Karpas-422 (cell line): ENCODE data around the gene SLC38A1. TPM values are rescaled to one million over a fixed set of nuclear protein-coding genes. Genes with fewer than 3 reads are reported as not detected.

Experiments
- DNase-seq: peaks from one replicate; pipeline ENCODE4 v3.0.0-alpha.2; 2015
- H2AFZ ChIP-seq: fragments of 200-600 bp; sonication (generic); 2 replicates; pipeline ENCODE4 v1.6.1; 2014; ENCODE audit warnings: antibody characterized with exemption, low read length, mixed read lengths
- H3K27ac ChIP-seq: fragments of 200-600 bp; sonication (generic); 2 replicates; pipeline ENCODE4 v1.5.1; 2014; ENCODE audit warnings: mild to moderate bottlenecking, low read length, moderate library complexity
- H3K27me3 ChIP-seq: fragments of 200-600 bp; sonication (generic); 2 replicates; pipeline ENCODE4 v1.6.1; 2014; ENCODE audit warnings: low read length, mixed read lengths
- H3K36me3 ChIP-seq: fragments of 200-600 bp; sonication (generic); 2 replicates; pipeline ENCODE4 v1.6.1; 2014; ENCODE audit warnings: low read length, mixed read lengths; ENCODE audit not compliant: insufficient read depth
- H3K4me1 ChIP-seq: fragments of 200-600 bp; sonication (generic); 2 replicates; pipeline ENCODE4 v1.6.1; 2014; ENCODE audit warnings: mild to moderate bottlenecking, low read length, mixed read lengths
- H3K4me2 ChIP-seq: fragments of 200-600 bp; sonication (generic); 2 replicates; pipeline ENCODE4 v1.6.1; 2014; ENCODE audit warnings: low read length, low read depth, mild to moderate bottlenecking; ENCODE audit not compliant: poor library complexity, severe bottlenecking
- H3K4me3 ChIP-seq: fragments of 200-600 bp; sonication (generic); 2 replicates; pipeline ENCODE4 v1.5.1; 2014; ENCODE audit warnings: mild to moderate bottlenecking, antibody characterized with exemption, low read length, mixed read lengths
- H3K79me2 ChIP-seq: fragments of 200-600 bp; sonication (generic); 2 replicates; pipeline ENCODE4 v1.6.1; 2014; ENCODE audit warnings: mild to moderate bottlenecking, low read length, mixed read lengths
- H3K9ac ChIP-seq: fragments of 200-600 bp; sonication (generic); 2 replicates; pipeline ENCODE4 v1.6.0; 2014; ENCODE audit warnings: low read length
- H3K9me2 ChIP-seq: fragments of 200-600 bp; sonication (generic), shearing (Covaris generic); replicated peaks from 2 replicates; pipeline ENCODE4 v1.6.0; 2014; ENCODE audit warnings: mild to moderate bottlenecking, low read length, moderate library complexity; ENCODE audit not compliant: insufficient read depth
- H3K9me3 ChIP-seq: fragments of 300-700, 200-600 bp; sonication (generic); 2 replicates; pipeline ENCODE4 v1.6.1; 2014; ENCODE audit warnings: low read length, mixed read lengths
- H4K20me1 ChIP-seq: fragments of 200-600 bp; sonication (generic); 2 replicates; pipeline ENCODE4 v1.6.1; 2014; ENCODE audit warnings: mild to moderate bottlenecking, antibody characterized with exemption, low read length, low read depth; ENCODE audit not compliant: insufficient read depth
- total RNA-seq: library from RNA; depleted of rRNA; stranded (reverse); fragments of >200 nt; shearing (Covaris generic); gene quantifications from 2 replicates; pipeline ENCODE4 v1.2.3, GENCODE V29; 2014; ENCODE audit warnings: low replicate concordance; rRNA removed

The SLC38A1 gene
- 97.4 and 209 TPM in 2 replicates for total RNA-seq

DNA sequence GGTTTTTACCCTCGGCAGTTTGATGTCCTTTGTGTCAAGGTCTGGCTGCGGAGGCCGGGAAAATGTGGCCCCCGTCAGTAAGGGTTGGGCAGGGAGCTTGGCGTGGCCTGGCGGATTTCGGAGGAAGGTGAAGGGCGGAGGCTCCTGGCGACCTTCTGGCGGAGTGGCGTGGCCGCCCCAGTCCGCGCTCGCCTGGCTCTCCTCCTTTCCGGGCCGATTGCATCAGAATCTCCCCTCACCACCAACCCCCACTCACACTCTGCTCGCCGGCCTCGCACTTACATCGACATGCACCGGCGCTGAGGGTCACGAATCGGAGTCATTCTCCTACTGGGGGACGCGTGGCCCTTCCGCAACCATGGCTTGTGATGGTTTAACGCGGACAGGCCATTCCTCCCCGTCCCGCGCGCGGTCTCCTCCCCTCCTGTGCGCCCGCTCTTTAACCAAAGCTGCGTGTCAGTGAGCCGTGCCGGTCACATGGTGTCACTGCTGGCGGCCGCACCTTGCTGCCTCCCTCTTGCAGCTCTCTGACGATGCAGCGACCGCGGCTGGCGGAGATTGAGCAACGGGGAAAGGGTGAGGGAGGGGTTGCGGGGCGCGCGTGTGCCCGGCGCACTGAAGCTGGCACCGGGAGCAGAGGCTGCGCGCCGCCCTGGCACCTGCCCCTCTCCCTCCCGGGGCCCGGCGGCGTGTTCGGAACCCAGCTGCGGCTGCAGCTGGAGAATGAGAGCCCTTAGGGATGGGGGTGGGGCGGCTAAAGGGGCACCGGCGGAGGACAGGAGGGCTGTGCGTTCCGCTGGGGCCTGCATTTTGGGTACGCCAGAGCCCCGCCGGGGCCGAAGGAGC lies at the start of gene SLC38A1:
TSS of gene SLC38A1 (minus strand) at position 461 of the 846 bp plus-strand sequence. CDS start 29,243 bp downstream, outside the sequence.
- Histone ChIP-seq H3K27me3 (no peaks in the 10 kb centered on the region), H3K9me3 (no peaks in the 10 kb centered on the region), H4K20me1 (peaks cover 13% of the 10 kb centered on the region; the same call in 1 of the 2 replicates), H3K4me1 (peaks cover 44% of the 10 kb centered on the region), H3K27ac (peak within 1 kb of the TSS; percentile 81), H3K9me2 (no peaks in the 10 kb centered on the region), H3K4me2 (peak within 1 kb of the TSS; percentile 83), H3K79me2 (peaks cover 50% of the 10 kb centered on the region), H3K36me3 (peaks cover 7% of the 10 kb centered on the region; the same call in 1 of the 2 replicates), H3K9ac (peak within 1 kb of the TSS; percentile 94), H2AFZ (peak within 1 kb of the TSS; percentile 64; the same call in 1 of the 2 replicates), H3K4me3 (peak within 1 kb of the TSS; percentile 88)
- peak; percentile 90 for DNase-seq

DNA sequence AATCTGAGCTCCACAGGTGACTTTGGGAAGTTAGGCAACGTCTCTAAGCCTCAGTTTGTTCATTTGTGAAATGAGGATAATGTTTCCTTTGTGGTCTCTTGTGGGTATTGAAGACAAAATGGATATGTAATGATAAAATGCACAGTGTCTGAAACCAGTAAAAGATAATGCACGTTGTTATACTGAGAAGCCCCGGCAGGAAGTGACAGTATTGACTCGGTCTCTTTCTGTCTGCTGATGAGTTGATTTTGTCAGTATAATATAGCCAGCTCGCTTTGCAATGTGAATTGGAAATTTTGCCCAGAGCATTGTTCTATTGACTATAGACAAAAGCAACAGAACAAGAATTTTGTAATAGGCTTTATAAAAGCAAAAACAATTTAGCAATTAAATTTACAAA lies 49.2 kb upstream of the SLC38A1 start:
- H3K79me2 ChIP-seq: no peaks in the 10 kb centered on the region
- no peaks in the 10 kb centered on the region for H3K9me2 ChIP-seq
- no peaks in the 10 kb centered on the region for H3K36me3 ChIP-seq
- H3K9ac ChIP-seq: no peak overlapping the region
- H2AFZ ChIP-seq: no peak overlapping the region
- no peaks in the 10 kb centered on the region for H3K9me3 ChIP-seq
- no peaks in the 10 kb centered on the region for H4K20me1 ChIP-seq
- H3K4me1 ChIP-seq: no peaks in the 10 kb centered on the region
- no peak overlapping the region for H3K27ac ChIP-seq
- no peak overlapping the region for H3K4me2 ChIP-seq
- H3K27me3 ChIP-seq: no peaks in the 10 kb centered on the region; the same call in 1 of the 2 replicates
- DNase-seq: no peak
- no peak overlapping the region for H3K4me3 ChIP-seq

DNA sequence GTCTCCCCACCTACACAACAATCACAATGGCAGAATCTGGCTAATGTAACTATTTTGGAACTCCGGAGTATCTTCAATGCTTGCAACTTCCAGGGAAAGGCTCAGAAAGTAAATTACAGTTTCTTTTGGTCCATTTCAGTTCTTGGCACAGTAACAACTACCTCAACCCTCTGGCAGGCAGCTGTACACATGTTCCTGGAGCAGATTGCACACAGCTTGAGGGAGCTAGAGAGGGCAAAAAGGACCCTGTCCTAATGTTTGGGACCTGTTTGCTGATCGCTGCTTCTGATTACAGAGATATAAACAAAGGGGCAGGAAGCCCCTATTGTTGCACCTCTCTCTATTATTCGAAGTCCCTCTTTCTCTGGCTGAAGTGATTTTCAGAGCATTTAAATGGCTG lies 35.2 kb upstream of the SLC38A1 start:
- no peaks in the 10 kb centered on the region for H4K20me1 ChIP-seq
- H2AFZ ChIP-seq: no peak overlapping the region
- H3K27me3 ChIP-seq: no peaks in the 10 kb centered on the region
- no peaks in the 10 kb centered on the region for H3K4me1 ChIP-seq
- H3K4me3 ChIP-seq: no peak overlapping the region
- no peak overlapping the region for H3K9ac ChIP-seq
- H3K9me2 ChIP-seq: no peaks in the 10 kb centered on the region
- DNase-seq: no peak
- no peaks in the 10 kb centered on the region for H3K9me3 ChIP-seq
- H3K79me2 ChIP-seq: no peaks in the 10 kb centered on the region
- H3K4me2 ChIP-seq: no peak overlapping the region
- no peak overlapping the region for H3K27ac ChIP-seq
- no peaks in the 10 kb centered on the region for H3K36me3 ChIP-seq

GRCh38 chr12:46303039-46303666 lies 34.3 kb upstream of the SLC38A1 start:
- Histone ChIP-seq H3K9me3 (no peaks in the 10 kb centered on the region), H3K27me3 (no peaks in the 10 kb centered on the region), H3K36me3 (no peaks in the 10 kb centered on the region), H3K4me3 (no peak overlapping the region), H3K79me2 (no peaks in the 10 kb centered on the region), H3K4me1 (no peaks in the 10 kb centered on the region), H4K20me1 (no peaks in the 10 kb centered on the region), H3K9ac (no peak overlapping the region), H3K4me2 (no peak overlapping the region), H3K9me2 (no peaks in the 10 kb centered on the region), H3K27ac (no peak overlapping the region), H2AFZ (no peak overlapping the region)
- DNase-seq: peak; percentile 80

GRCh38 chr12:46300910-46301309 lies 32.1 kb upstream of the SLC38A1 start:
- Histone ChIP-seq H3K4me3 (no peak overlapping the region), H3K36me3 (no peaks in the 10 kb centered on the region), H3K9me2 (no peaks in the 10 kb centered on the region), H3K4me2 (no peak overlapping the region), H2AFZ (no peak overlapping the region), H4K20me1 (no peaks in the 10 kb centered on the region), H3K9ac (no peak overlapping the region), H3K9me3 (no peaks in the 10 kb centered on the region), H3K4me1 (no peaks in the 10 kb centered on the region), H3K79me2 (no peaks in the 10 kb centered on the region), H3K27me3 (no peaks in the 10 kb centered on the region), H3K27ac (no peak overlapping the region)
- no peak for DNase-seq

GRCh38 chr12:46299851-46300250 lies 31.0 kb upstream of the SLC38A1 start:
- Histone ChIP-seq H3K27me3 (no peaks in the 10 kb centered on the region), H3K27ac (no peak overlapping the region), H3K4me3 (no peak overlapping the region), H3K9me2 (no peaks in the 10 kb centered on the region), H3K36me3 (no peaks in the 10 kb centered on the region), H3K4me1 (no peaks in the 10 kb centered on the region), H3K4me2 (no peak overlapping the region), H3K9ac (no peak overlapping the region), H3K79me2 (no peaks in the 10 kb centered on the region), H3K9me3 (no peaks in the 10 kb centered on the region), H4K20me1 (no peaks in the 10 kb centered on the region), H2AFZ (no peak overlapping the region)
- no peak for DNase-seq

GRCh38 chr12:46298261-46298660 lies 29.4 kb upstream of the SLC38A1 start:
- DNase-seq: no peak
- no peak overlapping the region for H3K4me2 ChIP-seq
- no peaks in the 10 kb centered on the region for H3K9me2 ChIP-seq
- no peak overlapping the region for H3K27ac ChIP-seq
- H2AFZ ChIP-seq: no peak overlapping the region
- no peaks in the 10 kb centered on the region for H3K9me3 ChIP-seq
- H3K4me1 ChIP-seq: no peaks in the 10 kb centered on the region
- H4K20me1 ChIP-seq: no peaks in the 10 kb centered on the region
- no peaks in the 10 kb centered on the region for H3K79me2 ChIP-seq
- H3K27me3 ChIP-seq: no peaks in the 10 kb centered on the region
- no peaks in the 10 kb centered on the region for H3K36me3 ChIP-seq
- no peak overlapping the region for H3K4me3 ChIP-seq
- H3K9ac ChIP-seq: no peak overlapping the region

DNA sequence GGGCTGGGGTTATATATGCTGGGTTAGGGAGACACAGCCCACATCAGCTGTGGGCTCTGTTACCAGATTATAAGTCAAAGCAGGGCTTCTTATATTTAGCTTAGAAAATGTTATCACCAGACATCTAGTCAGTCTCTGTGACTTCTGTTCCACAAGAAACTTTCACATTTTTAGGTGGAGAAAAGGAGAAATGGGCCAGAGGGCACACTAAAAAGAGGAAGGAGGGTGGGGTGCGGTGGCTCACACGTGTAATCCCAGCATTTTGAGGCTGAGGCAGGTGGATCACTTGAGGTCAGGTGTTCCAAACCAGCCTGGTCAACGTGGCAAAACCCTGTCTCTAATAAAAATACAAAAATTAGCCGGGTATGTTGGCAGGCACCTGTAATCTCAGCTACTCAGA lies 28.0 kb upstream of the SLC38A1 start:
- H3K36me3 ChIP-seq: no peaks in the 10 kb centered on the region

More for the DNA sequence above, 28.0 kb upstream of the SLC38A1 start:
- H3K4me3 ChIP-seq: no peak overlapping the region
- no peaks in the 10 kb centered on the region for H3K4me1 ChIP-seq
- no peak overlapping the region for H2AFZ ChIP-seq
- H4K20me1 ChIP-seq: no peaks in the 10 kb centered on the region
- no peaks in the 10 kb centered on the region for H3K9me3 ChIP-seq
- no peak overlapping the region for H3K4me2 ChIP-seq
- H3K27me3 ChIP-seq: no peaks in the 10 kb centered on the region
- H3K79me2 ChIP-seq: no peaks in the 10 kb centered on the region
- H3K27ac ChIP-seq: no peak overlapping the region
- no peaks in the 10 kb centered on the region for H3K9me2 ChIP-seq
- DNase-seq: no peak
- no peak overlapping the region for H3K9ac ChIP-seq
